Measurements from ENCODE around the gene IKZF3. TPM values are rescaled to one million over a fixed set of nuclear protein-coding genes. Genes with fewer than 3 reads are reported as not detected.
"Not testable (repeated sequence)": the region's sequence is repeated elsewhere in the genome, so short reads cannot be mapped to it uniquely, and the experiment has no call there.

IKZF3 gene
- total and polyA plus RNA-seq, 7 donors, result 0.01 to 0.82 (median 0.14) TPM

GRCh38 chr17:39727556-39727955 lies 136.6 kb downstream of the IKZF3 start:
- H3K36me3 ChIP-seq (ENCODE audit: insufficient read depth in 1 of 2, low read depth in 1 of 2), result peaks cover 2 to 62% of the 10 kb centered on the region in 2 donors
- TF ChIP-seq CTCF (IDR thresholded peaks at IDR 0.05), result no peak
- intact Hi-C loops (cut with DNase I), result loop anchor here in 1 of 2 donors (5.0 kb wide), 1 partner anchor 40 kb away; the partner anchor contains the start of gene PGAP3

GRCh38 chr17:39726617-39727016 lies 137.5 kb downstream of the IKZF3 start:
- DNase-seq (no peak), ATAC-seq (no peak)
- intact Hi-C loops (cut with DNase I), result loop anchor here in 1 of 2 donors (5.0 kb wide), 1 partner anchor 39 kb away; the partner anchor contains the start of gene PGAP3
- no peak for TF ChIP-seq CTCF (IDR thresholded peaks at IDR 0.05)
- H3K36me3 ChIP-seq (ENCODE audit: insufficient read depth in 1 of 2, low read depth in 1 of 2), result peaks cover 2 to 72% of the 10 kb centered on the region in 2 donors
- peaks cover 8% of the 10 kb centered on the region for H3K4me1 ChIP-seq
- H3K27ac ChIP-seq, result no peak overlapping the region
- no peaks in the 10 kb centered on the region for H3K9me3 ChIP-seq
- 82 to 92% (median 89%) methylated on average over 9 of the region's 9 CpGs for WGBS, 3 donors
- H3K4me3 ChIP-seq, result no peak overlapping the region
- H3K27me3 ChIP-seq (ENCODE audit: insufficient read depth in 3 of 3, low read length in 2 of 3), result no peaks in the 10 kb centered on the region

More at GRCh38 chr17:39727556-39727955, 136.6 kb downstream of the IKZF3 start:
- H3K4me1 ChIP-seq, result peaks cover 8% of the 10 kb centered on the region
- H3K4me3 ChIP-seq, result no peak overlapping the region
- H3K27ac ChIP-seq, result no peak overlapping the region
- DNase-seq (no peak), ATAC-seq (no peak)
- no peaks in the 10 kb centered on the region for H3K27me3 ChIP-seq (ENCODE audit: insufficient read depth in 3 of 3, low read length in 2 of 3)
- WGBS, 3 donors, result 68 to 81% (median 70%) methylated on average over 10 of the region's 10 CpGs
- no peaks in the 10 kb centered on the region for H3K9me3 ChIP-seq

GRCh38 chr17:39725923-39726322 lies 138.2 kb downstream of the IKZF3 start:
- not testable (repeated sequence) for H3K4me1 ChIP-seq; DNase-seq; ATAC-seq; H3K27me3 ChIP-seq (ENCODE audit: insufficient read depth in 3 of 3, low read length in 2 of 3); H3K9me3 ChIP-seq; H3K27ac ChIP-seq; H3K4me3 ChIP-seq
- 100% methylated on average over 1 of the region's 1 CpG for WGBS, 3 donors
- intact Hi-C loops (cut with DNase I), result loop anchor here in 1 of 2 donors (5.0 kb wide), 1 partner anchor 39 kb away; the partner anchor contains the start of gene PGAP3
- H3K36me3 ChIP-seq (ENCODE audit: insufficient read depth in 1 of 2, low read depth in 1 of 2), result peaks cover 2 to 75% of the 10 kb centered on the region in 2 donors

GRCh38 chr17:39724731-39725130 lies 139.4 kb downstream of the IKZF3 start:
- no peaks in the 10 kb centered on the region for H3K27me3 ChIP-seq (ENCODE audit: insufficient read depth in 3 of 3, low read length in 2 of 3)
- H3K36me3 ChIP-seq (ENCODE audit: insufficient read depth in 1 of 2, low read depth in 1 of 2), result peaks cover 2 to 87% of the 10 kb centered on the region in 2 donors
- no peak for DNase-seq
- no peaks in the 10 kb centered on the region for H3K9me3 ChIP-seq
- no peak overlapping the region for H3K27ac ChIP-seq
- no peak overlapping the region for H3K4me3 ChIP-seq
- no peak for TF ChIP-seq CTCF (IDR thresholded peaks at IDR 0.05)
- no peak for ATAC-seq
- 93 to 96% (median 95%) methylated on average over 13 of the region's 13 CpGs for WGBS, 3 donors
- intact Hi-C loops (cut with DNase I), result loop anchor here in 1 of 2 donors (5.0 kb wide), 1 partner anchor 37 kb away; the partner anchor contains the start of gene PGAP3
- peaks cover 7% of the 10 kb centered on the region for H3K4me1 ChIP-seq

- ATAC-seq (no peak), DNase-seq (no peak)
- Histone ChIP-seq H3K4me1 (no peaks in the 10 kb centered on the region), H3K27me3 (ENCODE audit: insufficient read depth in 3 of 3, low read length in 2 of 3) (no peaks in the 10 kb centered on the region), H3K9me3 (no peaks in the 10 kb centered on the region), H3K4me3 (no peak overlapping the region), H3K36me3 (ENCODE audit: insufficient read depth in 1 of 2, low read depth in 1 of 2) (peaks cover 2 to 90% of the 10 kb centered on the region in 2 donors), H3K27ac (no peak overlapping the region)
- no peak for TF ChIP-seq CTCF (IDR thresholded peaks at IDR 0.05)
- intact Hi-C loops (cut with DNase I), result no loop called here
- WGBS, 3 donors, result 82 to 84% (median 83%) methylated on average over 34 of the region's 34 CpGs
Observed at GRCh38 chr17:39722965-39723848, 140.9 kb downstream of the IKZF3 start.

All from psoas muscle (tissue), 8 donors.